CD4-positive, alpha-beta T cell (primary cell): Measurements from ENCODE around the gene SRSF7. TPM values are rescaled to one million over a fixed set of nuclear protein-coding genes. Genes with fewer than 3 reads are reported as not detected.

Source experiments
- ATAC-seq: fragments of 200-7000 bp; cut with Tn5 transposase; one replicate; pipeline ENCODE4 v1.10.0; 2022; ENCODE audit warnings: mild to moderate bottlenecking; ENCODE audit not compliant: poor library complexity
- CTCF ChIA-PET: fragments of 350-600 bp; sonication (Branson Sonifier 250); formaldehyde crosslinking; loops from one replicate; lab custom pipeline; 2021; ENCODE audit warnings: antibody characterized with exemption, inconsistent platforms; lab: Charles Lee
- POLR2A ChIA-PET: fragments of 350-600 bp; sonication (Branson Sonifier 250); formaldehyde crosslinking; loops from one replicate; lab custom pipeline; 2021; ENCODE audit warnings: antibody characterized with exemption, inconsistent platforms; lab: Charles Lee
- DNase-seq, 14 experiments: peaks; one replicate each; pipeline ENCODE4 v3.0.0-alpha.2; 2013 to 2020; ENCODE audit warnings: mixed read lengths in 2 of 14
- H3K27ac ChIP-seq, 2 donors: one replicate each; pipeline versions ENCODE4 v1.5.1 to v1.7.0; 2013; ENCODE audit warnings: low read length in 2 of 2, low read depth in 1 of 2, mild to moderate bottlenecking in 1 of 2
- H3K27me3 ChIP-seq, 2 experiments: 1 replicate in 1 of 2; 2 replicates in 1 of 2; pipeline versions ENCODE4 v1.6.1 to v1.7.0; 2013; ENCODE audit warnings: low read length in 2 of 2, control low read depth in 1 of 2, mild to moderate bottlenecking in 1 of 2, moderate library complexity in 1 of 2; ENCODE audit not compliant: insufficient read depth in 2 of 2, control insufficient read depth in 1 of 2
- H3K36me3 ChIP-seq: one replicate; pipeline ENCODE4 v1.6.1; 2013; ENCODE audit warnings: low read length, control low read depth; ENCODE audit not compliant: insufficient read depth
- H3K4me1 ChIP-seq: one replicate; pipeline ENCODE4 v1.6.1; 2013; ENCODE audit warnings: low read length, control low read depth; ENCODE audit not compliant: insufficient read depth
- H3K4me3 ChIP-seq: one replicate; pipeline ENCODE4 v1.5.1; 2013; ENCODE audit warnings: mild to moderate bottlenecking, low read length, moderate library complexity
- H3K9me3 ChIP-seq, 2 experiments: 1 replicate in 1 of 2; 2 replicates in 1 of 2; pipeline versions ENCODE4 v1.6.1 to v1.7.0; 2013; ENCODE audit warnings: low read length in 2 of 2, mild to moderate bottlenecking in 2 of 2, control low read depth in 1 of 2, moderate library complexity in 1 of 2; ENCODE audit not compliant: control insufficient read depth in 1 of 2, insufficient read depth in 1 of 2
- H3K27ac Mint-ChIP-seq: one replicate; pipeline ENCODE4 v1.8.0; 2020; ENCODE audit warnings: mixed read lengths
- H3K27me3 Mint-ChIP-seq: one replicate; pipeline ENCODE4 v1.8.0; 2021; ENCODE audit warnings: mixed read lengths
- H3K36me3 Mint-ChIP-seq: one replicate; pipeline ENCODE4 v1.8.0; 2021; ENCODE audit warnings: low read depth, mixed read lengths
- H3K4me1 Mint-ChIP-seq: one replicate; pipeline ENCODE4 v1.8.0; 2021; ENCODE audit warnings: low read depth, mixed read lengths
- H3K4me3 Mint-ChIP-seq: one replicate; pipeline ENCODE4 v1.8.0; 2020; ENCODE audit warnings: mild to moderate bottlenecking, mixed read lengths
- H3K9me3 Mint-ChIP-seq: one replicate; pipeline ENCODE4 v1.8.0; 2020; ENCODE audit warnings: mixed read lengths
- CTCF ChIP-seq: fragments of 200-600 bp; IDR thresholded peaks from one replicate; pipeline ENCODE4 v1.8.0; 2022; ENCODE audit warnings: antibody characterized with exemption, mild to moderate bottlenecking
- intact Hi-C, 2 experiments: fragments of 100-400 bp; cut with DNase I in 1 of 2; cut with micrococcal nuclease in 1 of 2; formaldehyde crosslinking; loops; one replicate each; pipeline versions ENCODE4 v1.15.1 to v1.9.0; 2023 to 2025; cut with DNase I, micrococcal nuclease
- total RNA-seq, 174 experiments: library from RNA in 2 of 174; stranded (reverse) in 2 of 174; gene quantifications; one replicate each; pipeline ENCODE4 v1.2.3 and lab custom pipeline; 2021 to 2026

Gene SRSF7
- total RNA-seq, 2 experiments from 2014 or later: 550 to 557 TPM

DNA sequence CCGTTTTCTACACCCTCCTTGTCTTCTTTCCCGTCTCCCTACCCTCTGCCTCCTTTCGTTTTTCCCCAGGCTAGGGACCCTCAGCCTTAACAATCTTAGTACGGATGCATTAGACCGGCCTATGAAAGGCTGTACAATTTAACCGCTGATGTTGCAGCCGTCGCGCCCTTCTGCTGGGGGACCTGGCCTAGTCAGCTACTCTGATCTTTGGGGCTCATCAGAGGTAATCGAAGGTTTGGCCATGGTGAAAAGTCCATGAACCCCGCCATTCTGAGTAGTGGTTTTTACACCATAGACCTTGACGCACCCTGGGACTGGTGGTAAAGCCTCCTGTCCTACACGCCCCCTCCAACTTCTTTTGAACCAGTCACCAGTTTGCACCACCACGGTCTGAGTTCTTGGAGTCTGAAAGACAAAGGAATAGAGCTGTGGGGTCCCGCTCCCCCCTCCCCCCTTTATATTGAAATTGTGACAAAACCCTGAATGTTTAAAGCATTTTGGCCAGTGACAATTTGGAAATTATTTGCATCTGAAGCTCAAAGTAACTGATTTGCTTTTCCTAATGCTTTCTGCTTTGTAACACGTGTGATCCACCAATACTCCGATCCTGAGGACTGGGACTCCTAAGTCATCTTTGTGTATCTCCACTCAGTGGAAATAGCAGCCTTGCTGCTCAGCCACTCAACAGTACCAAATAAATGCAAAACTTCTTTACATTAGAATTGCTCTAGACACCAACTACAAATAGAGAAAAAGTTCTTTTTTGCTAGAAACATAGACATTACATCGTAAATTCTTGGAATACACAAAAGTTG is 642 bp upstream of the SRSF7 start:
- Mint-ChIP-seq H3K4me3 (peak overlapping the region; percentile 99), H3K9me3 (no peaks in the 10 kb centered on the region), H3K27ac (peak overlapping the region; percentile 94), H3K4me1 (peaks cover 56% of the 10 kb centered on the region), H3K36me3 (peaks cover 54% of the 10 kb centered on the region), H3K27me3 (peaks cover 4% of the 10 kb centered on the region)
- no peak for TF ChIP-seq CTCF
- Histone ChIP-seq H3K27ac (peak overlapping the region; percentile 97), H3K4me3 (peak overlapping the region; percentile 92), H3K9me3 (no peaks in the 10 kb centered on the region), H3K36me3 (peaks cover 34% of the 10 kb centered on the region), H3K4me1 (peaks cover 42% of the 10 kb centered on the region), H3K27me3 (no peaks in the 10 kb centered on the region)
- intact Hi-C loops: loop anchor here (1.0 to 10.0 kb wide), 4 partner anchors 25 to 827 kb away; partner anchors contain the start of genes ATL2 (in 1 of the 2), GEMIN6 (in 1 of the 2) and RMDN2 (in 1 of the 2)
- ChIA-PET POLR2A (interaction anchor here (0.5 to 3.9 kb wide), 74 partner anchors 11 to 1785 kb away, joined by 3 to 136 read pairs (median 6); partner anchors contain the start of genes ATL2, CEBPZ, DHX57 and GALM), CTCF (interaction anchor here (1.5 to 2.2 kb wide), 3 partner anchors 11 to 149 kb away, joined by 5 to 8 read pairs (median 6); partner anchors contain the start of gene GEMIN6)
- ATAC-seq (peak; percentile 29), DNase-seq (peak in 1 of 14 experiments; percentile 12)

DNA sequence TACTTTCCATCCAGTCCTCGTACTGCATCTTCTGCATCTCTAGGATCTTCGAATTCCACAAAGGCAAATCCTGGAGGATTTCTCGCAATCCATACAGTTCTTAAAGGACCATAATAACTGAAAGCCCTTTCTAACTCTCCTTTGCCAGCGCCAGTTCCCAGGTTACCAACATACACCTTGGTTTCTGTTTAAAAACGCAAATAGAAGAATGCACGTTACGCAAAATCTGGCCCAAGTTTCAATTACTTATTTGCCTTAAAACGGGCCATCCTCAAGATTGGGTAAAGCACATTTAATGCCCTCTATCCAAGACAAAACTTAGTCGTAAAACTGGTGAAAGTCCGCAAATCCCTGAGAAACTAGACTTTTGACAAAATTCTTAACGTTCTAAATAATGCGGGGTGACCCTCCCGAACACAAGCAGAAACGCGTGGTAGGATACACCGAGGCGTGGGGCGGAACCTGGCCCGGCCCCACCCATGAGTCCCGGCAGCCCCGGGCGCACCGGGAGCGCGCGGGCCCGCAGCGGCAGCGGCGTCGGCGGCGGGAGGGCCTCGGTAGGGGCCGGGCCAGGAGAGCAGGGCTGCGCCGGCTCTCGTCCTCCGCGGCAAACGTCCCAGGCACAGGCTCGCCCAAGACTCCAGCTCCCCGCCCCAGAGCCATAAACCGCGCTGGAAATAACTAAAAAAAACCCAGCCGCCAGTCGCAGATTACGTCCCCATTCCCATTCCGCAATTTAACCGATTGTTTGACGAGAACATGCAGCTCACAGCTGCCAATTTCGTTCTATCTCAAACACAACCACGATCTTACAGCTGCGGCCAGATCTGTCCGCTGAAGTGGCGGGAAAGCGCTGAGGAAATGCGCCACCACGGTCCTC is 910 bp downstream of the SRSF7 start:
- intact Hi-C loops: loop anchor here in 1 of 2 experiments (2.0 to 10.0 kb wide), 2 partner anchors 373 to 825 kb away; partner anchors contain the start of genes ATL2 and RMDN2
- Mint-ChIP-seq H3K36me3 (peaks cover 69% of the 10 kb centered on the region), H3K9me3 (no peaks in the 10 kb centered on the region), H3K27me3 (peaks cover 4% of the 10 kb centered on the region), H3K4me3 (peak overlapping the region; percentile 99), H3K27ac (peak overlapping the region; percentile 94), H3K4me1 (peaks cover 71% of the 10 kb centered on the region)
- ChIA-PET POLR2A (interaction anchor here (0.6 to 3.9 kb wide), 50 partner anchors 10 to 1784 kb away, joined by 3 to 136 read pairs (median 8); partner anchors contain the start of genes ATL2, CEBPZ, DHX57 and EIF2AK2), CTCF (interaction anchor here (0.7 to 2.2 kb wide), 5 partner anchors 9 to 149 kb away, joined by 3 to 8 read pairs (median 5); partner anchors contain the start of gene GEMIN6)
- ATAC-seq (peak; percentile 25), DNase-seq (peak; percentile 24 to 80 (median 51))
- H3K4me1 ChIP-seq: peaks cover 46% of the 10 kb centered on the region
- no peak for TF ChIP-seq CTCF
- no peaks in the 10 kb centered on the region for H3K27me3 ChIP-seq
- peaks cover 49% of the 10 kb centered on the region for H3K36me3 ChIP-seq
- H3K4me3 ChIP-seq: peak overlapping the region; percentile 92
- H3K9me3 ChIP-seq: no peaks in the 10 kb centered on the region
- H3K27ac ChIP-seq: peak overlapping the region; percentile 97
